BJ (cell line): Measurements from ENCODE around the gene POLR2J3. TPM values are rescaled to one million over a fixed set of nuclear protein-coding genes. Genes with fewer than 3 reads are reported as not detected.
"Not testable (repeated sequence)": the region's sequence is repeated elsewhere in the genome, so short reads cannot be mapped to it uniquely, and the experiment has no call there.

ENCODE experiments used
- CTCF ChIA-PET: fragments of 350-600 bp; formaldehyde crosslinking; extraction: SDS; loops from one replicate; lab custom pipeline; 2021; ENCODE audit warnings: antibody characterized with exemption, inconsistent platforms; lab: Yijun Ruan, JAX
- POLR2A ChIA-PET: fragments of 300-600 bp; sonication (Branson Sonifier 250); formaldehyde crosslinking; extraction: SDS; loops from one replicate; lab custom pipeline; 2021; ENCODE audit warnings: antibody characterized with exemption; lab: Charles Lee
- DNase-seq: peaks from one replicate; pipeline ENCODE4 v3.0.0-alpha.2; 2011; ENCODE audit warnings: low read depth
- H3K27me3 ChIP-seq: 2 replicates; pipeline ENCODE4 v1.6.0; 2011; ENCODE audit warnings: low read length; ENCODE audit not compliant: control insufficient read depth, insufficient read depth
- H3K36me3 ChIP-seq: 2 replicates; pipeline ENCODE4 v1.5.1; 2011; ENCODE audit warnings: low read length; ENCODE audit not compliant: control insufficient read depth, insufficient read depth
- H3K4me3 ChIP-seq: 2 replicates; pipeline ENCODE4 v1.5.1; 2011; ENCODE audit warnings: low read depth, mild to moderate bottlenecking, control low read depth, low read length
- polyA plus RNA-seq: library from polyadenylated mRNA; depleted of rRNA; stranded (reverse); fragments of >200 nt; gene quantifications from 2 replicates; pipeline ENCODE4 v1.2.3, GENCODE V29; 2011

Gene POLR2J3
- polyA plus RNA-seq, 1 experiment, result 41.5 TPM

DNA sequence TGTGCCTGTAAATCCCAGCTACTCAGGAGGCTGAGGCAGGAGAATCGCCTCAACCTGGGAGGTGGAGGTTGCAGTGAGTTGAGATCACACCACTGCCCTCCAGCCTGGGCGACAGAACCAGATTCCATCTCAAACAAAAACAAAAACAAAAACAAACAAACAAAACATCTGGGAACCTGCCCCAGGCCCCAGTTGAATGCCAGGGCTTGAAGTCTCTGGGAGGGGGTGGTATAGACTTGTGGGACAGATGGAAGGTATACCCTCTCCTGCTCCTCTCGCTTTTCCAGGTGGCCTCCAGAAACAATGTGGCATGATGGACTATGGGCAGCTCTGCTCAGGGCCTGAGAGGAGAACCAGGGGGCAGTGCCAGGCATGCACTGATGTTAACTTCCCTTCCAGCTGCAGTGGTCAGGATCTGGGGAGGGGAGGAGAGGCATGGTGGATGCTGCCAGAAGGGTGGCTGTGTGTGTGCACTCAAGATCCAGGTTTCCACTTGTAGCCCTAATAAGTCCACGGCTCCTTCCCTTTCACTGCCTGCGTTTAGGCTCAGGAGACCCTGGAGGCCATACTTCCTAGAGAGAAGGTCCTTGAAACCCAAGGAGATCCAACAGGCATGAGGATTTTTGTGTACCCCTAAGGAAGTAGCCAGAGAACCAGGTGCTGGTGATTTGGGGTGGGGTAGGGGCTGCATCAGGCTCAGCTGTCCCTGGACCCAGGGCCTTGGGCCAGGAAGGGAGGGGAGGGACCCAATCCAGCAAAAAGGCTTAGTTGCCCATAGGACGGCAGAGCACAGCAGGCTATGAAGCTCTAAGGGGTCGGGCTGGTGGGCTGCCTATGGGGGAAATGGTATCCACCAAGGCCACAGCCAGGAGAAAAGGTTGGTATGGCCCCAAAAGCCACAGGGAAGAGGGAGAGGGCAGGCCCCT is 5.2 kb upstream of the POLR2J3 start:
- H3K4me3 ChIP-seq, H3K36me3 ChIP-seq, H3K27me3 ChIP-seq, DNase-seq, CTCF ChIA-PET, POLR2A ChIA-PET: not testable (repeated sequence)

DNA sequence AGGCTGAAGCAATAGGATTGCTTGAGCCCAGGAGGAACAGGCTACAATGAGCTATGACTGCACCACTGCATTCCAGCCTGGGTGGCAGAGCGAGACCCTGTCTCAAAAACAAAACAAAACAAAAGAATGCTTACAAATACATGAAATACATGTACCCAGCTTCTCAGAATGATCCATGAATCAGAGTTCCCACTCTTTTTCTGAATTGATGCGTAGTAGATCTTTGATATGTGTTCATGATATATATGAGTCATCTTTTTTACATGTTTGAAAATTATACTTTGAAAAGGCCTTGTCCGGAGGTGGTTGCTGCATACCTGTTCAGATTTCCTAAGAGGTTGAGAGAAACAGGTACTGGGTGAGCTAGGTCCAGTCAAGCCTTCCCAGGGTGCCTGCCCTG is 4.0 kb upstream of the POLR2J3 start:
- DNase-seq, POLR2A ChIA-PET, H3K4me3 ChIP-seq, H3K27me3 ChIP-seq, H3K36me3 ChIP-seq, CTCF ChIA-PET: not testable (repeated sequence)

DNA sequence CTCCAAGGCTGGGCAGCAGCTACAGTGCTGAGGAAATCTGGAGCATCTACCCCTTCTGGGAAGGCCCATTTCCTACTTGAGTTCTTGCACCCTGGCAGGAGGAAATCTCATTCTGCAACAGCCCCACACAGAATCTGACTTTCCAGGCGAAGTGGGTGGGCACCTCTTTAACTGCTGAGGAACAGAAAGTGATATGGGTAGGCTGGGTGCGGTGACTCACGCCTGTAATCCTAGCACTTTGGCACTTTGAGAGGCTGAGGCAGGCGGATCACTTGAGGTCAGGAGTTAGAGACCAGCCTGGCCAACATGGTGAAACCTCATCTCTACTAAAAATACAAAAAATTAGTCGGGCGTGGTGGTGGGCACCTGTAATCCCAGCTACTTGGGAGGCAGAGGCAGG is 2.2 kb upstream of the POLR2J3 start:
- H3K36me3 ChIP-seq, CTCF ChIA-PET, DNase-seq, H3K27me3 ChIP-seq, H3K4me3 ChIP-seq, POLR2A ChIA-PET: not testable (repeated sequence)

DNA sequence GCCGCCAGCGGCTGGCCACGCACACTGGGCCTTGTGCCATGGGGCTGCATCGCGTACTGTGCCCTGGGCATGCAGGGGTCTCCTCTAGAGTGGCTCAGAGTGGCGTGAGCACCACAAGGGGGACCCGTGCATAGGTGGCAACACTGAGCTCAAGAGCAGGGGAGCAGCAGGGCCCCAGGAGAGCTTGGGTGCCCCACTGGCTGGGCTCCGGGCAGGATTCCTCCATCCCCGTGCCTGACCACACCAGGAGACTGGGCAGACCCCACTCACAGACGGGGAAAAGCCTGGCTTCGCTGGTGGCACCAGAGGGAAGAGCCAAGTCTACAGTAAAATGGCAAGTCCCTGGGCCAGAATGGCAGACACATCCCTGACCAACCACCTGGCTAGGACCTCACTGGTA is 3.8 kb downstream of the POLR2J3 start:
- POLR2A ChIA-PET, H3K36me3 ChIP-seq, H3K4me3 ChIP-seq, H3K27me3 ChIP-seq, CTCF ChIA-PET, DNase-seq: not testable (repeated sequence)

DNA sequence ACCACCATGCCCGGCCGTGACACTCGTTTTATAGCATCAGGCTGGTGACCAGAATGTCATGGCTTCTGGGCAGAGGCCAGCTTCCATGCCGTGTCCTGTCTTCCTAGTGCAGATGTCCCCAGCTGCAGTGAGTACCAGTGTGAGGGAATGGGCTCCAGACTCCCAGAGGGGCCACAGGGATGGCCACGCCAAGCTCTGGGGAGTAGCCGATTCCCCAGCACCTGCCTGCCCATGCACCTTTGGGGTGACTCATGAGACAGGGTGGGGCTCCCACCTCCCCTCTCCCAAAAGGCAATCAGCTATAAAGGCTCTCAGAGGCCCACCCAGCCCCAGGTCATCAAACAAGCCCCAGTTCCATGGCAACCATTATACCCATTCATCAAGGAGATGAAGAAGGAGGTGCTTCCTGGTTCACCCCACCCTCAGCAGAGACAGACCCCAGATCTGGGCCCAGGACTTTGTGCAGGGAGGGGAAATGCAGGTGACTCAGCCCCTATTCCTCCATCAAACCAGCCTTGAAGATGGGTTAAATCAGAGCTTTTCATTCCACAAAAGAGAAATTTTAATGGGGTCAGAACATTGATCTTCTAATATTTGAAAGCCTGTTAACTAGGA is 21.5 kb downstream of the POLR2J3 start, which contains the start of gene SPDYE2:
SPDYE2 (plus strand) TSS at position 419 of the 615 bp plus-strand sequence. CDS start 2,030 bp downstream, outside the sequence.
- H3K27me3 ChIP-seq, DNase-seq, POLR2A ChIA-PET, H3K36me3 ChIP-seq, H3K4me3 ChIP-seq, CTCF ChIA-PET: not testable (repeated sequence)

DNA sequence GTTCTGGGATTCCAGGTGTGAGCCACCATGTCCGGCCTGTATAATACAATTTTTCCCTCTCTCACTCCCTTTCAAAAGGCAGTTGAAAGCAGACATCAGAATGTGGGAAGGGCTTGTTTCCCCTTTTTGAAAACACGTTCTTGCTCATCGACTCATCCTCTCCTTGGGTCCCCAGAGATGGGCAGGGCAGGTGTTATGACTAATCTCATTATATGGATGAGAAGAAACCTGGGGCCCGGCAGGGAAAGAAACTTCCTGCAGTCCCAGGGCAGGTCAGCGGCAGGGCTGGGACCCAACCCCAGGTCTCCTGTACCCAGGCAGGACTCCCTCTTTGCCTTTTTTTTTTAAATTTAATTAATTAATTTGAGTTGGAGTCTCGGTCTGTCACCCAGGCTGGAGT is 26.0 kb downstream of the POLR2J3 start:
- H3K27me3 ChIP-seq, POLR2A ChIA-PET, H3K4me3 ChIP-seq, H3K36me3 ChIP-seq, CTCF ChIA-PET, DNase-seq: not testable (repeated sequence)

DNA sequence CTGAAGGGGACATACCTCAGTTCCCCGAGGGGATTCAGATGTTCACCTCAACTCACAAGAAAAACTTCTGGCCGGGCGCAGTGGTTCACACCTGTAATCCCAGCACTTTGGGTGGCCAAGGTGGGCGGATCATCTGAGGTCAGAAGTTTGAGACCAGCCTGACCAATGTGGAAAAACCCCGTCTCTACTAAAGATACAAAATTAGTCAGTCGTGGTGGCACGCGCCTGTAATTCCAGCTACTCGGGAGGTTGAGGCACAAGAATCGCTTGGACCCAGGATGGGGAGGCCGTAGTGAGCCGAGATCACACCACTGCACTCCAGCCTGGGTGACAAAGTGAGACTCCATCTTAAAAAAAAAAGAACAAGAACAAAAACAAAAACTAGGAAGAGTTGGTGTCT is 27.1 kb downstream of the POLR2J3 start:
- H3K27me3 ChIP-seq, H3K4me3 ChIP-seq, H3K36me3 ChIP-seq, DNase-seq, POLR2A ChIA-PET, CTCF ChIA-PET: not testable (repeated sequence)

DNA sequence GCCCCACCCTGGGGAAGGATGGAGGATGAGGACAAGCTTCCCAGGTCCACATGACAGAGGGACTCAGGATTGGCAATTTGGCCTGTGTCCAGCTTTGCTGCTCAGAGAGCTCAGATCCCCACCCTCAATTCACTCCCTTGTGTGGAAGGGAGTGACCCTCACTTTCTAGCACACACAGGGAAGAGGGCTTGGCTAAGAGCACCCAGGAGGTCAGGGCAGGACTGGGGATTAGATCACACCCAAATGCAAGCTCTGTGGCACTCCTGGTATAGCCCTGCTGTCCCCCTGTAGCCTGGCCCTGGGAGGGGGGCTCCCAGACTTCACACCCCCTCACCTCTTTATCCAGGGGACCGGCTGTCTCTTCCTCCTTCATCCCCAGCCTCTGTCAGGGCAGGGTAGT is 28.0 kb downstream of the POLR2J3 start:
- H3K36me3 ChIP-seq, H3K4me3 ChIP-seq, CTCF ChIA-PET, POLR2A ChIA-PET, H3K27me3 ChIP-seq, DNase-seq: not testable (repeated sequence)

DNA sequence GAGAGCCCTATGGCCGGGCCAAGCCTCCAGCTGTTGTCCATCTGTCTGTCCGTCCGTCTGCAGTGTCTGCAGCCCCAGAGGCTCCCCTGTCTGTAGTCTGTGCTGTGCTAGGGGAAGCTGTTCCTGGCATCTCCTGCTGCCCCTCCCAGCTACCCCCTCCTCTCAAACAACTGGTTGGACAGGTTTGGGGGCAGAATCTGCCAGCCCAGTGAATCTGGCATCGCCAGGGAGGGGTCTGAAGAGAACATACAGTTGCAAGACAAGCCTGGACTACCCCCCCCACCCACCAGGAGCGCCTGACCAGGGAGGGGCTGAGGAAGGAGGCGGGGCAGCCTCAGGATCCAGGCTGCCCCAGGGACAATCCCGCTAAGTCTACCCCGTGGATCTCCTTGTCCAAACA is 28.8 kb downstream of the POLR2J3 start, which contains the start of gene UPK3BL2:
UPK3BL2 (minus strand) TSS at position 101 of the 400 bp plus-strand sequence; CDS start at position 41, 60 bp downstream.
- H3K36me3 ChIP-seq, DNase-seq, POLR2A ChIA-PET, H3K27me3 ChIP-seq, CTCF ChIA-PET, H3K4me3 ChIP-seq: not testable (repeated sequence)

DNA sequence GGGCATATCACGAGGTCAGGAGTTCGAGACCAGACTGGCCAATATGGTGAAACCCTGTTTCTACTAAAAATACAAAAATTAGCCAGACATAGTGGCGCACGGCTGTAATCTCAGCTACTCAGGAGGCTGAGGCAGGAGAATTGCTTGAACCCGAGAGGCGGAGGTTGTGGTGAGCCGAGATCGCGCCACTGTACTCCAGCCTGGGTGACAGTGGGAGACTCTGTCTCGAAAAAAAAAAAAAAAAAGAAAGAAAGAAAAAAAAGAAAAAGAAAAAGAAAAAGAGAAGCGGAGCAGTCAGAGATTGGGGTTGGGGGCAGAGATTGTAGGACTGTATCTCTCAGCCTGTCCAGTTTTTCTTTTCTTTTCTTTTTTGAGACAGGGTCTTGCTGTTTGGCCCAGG is 29.6 kb downstream of the POLR2J3 start:
- DNase-seq, H3K4me3 ChIP-seq, H3K36me3 ChIP-seq, H3K27me3 ChIP-seq, CTCF ChIA-PET, POLR2A ChIA-PET: not testable (repeated sequence)

DNA sequence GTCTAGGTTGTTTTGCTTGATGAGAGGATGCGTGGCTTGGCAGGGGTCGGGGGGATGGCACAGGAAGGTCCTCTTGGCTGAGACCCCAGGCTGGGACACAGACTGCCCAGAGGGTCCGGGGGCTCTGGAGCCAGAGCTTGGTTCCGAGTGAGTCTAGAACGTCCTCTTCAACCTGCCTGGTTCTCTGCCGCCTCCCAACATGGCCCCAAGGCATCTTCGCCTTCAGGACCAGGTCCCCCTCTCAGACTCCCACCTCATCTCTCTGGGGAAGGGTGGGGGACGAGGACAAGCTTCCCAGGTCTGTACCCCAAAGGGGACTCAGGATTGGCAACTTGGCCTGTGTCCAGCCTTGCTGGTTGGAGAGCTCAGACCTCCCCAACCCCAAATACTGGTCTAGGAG is 30.3 kb downstream of the POLR2J3 start:
- H3K36me3 ChIP-seq, H3K4me3 ChIP-seq, POLR2A ChIA-PET, CTCF ChIA-PET, DNase-seq, H3K27me3 ChIP-seq: not testable (repeated sequence)

DNA sequence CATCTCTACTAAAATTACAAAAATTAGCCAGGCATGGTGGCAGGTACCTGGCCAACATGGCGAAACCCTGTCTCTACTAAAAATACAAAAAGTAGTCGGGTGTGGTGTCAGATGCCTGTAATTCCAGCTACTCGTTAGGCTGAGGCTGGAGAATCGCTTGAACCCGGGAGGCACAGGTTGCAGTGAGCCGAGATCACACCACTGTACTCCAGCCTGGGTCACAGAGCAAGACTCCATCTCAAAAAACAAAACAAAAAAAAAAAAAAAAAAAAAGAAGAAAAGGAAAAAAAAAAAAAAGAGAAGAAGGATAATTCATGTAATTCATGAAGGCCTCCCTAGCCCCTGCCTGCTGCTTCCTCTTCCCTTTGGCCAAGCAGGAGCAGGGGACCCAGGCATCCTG is 31.8 kb downstream of the POLR2J3 start:
- DNase-seq, H3K27me3 ChIP-seq, POLR2A ChIA-PET, H3K36me3 ChIP-seq, CTCF ChIA-PET, H3K4me3 ChIP-seq: not testable (repeated sequence)

DNA sequence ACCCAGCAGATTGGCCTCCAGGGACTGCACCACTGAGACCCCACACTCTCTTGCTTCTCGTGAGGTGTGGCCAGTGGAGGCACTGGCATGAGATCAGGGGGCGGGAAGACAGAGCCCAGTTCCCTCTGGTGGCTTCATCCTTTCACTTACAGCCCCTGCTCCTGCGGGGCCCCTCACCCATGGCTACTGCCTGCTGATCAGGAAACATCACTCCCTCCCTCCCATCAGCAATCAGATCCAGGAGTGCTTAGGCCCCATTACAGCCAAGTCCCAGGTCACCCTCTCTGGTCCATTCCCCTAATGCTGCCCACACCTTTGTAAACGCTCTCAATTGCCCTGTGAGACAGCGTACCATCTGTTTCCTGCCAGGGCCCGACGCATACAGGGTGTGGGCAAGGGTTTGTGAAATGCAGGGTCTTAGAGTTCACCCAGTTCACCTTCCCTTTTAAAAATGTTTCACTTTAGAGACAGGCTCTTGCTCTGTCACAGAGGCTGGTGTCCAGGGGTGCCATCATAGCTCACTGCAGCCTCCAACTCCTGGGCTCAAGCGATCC is 37.2 kb downstream of the POLR2J3 start:
- DNase-seq, H3K4me3 ChIP-seq, H3K36me3 ChIP-seq, CTCF ChIA-PET, H3K27me3 ChIP-seq, POLR2A ChIA-PET: not testable (repeated sequence)
